Measurements from ENCODE around the gene PPP3CB.

GRCh38 chr10:73509695-73510094 is 13.9 kb upstream of the PPP3CB start:
- no peak for TF ChIP-seq POLR2A (IDR thresholded peaks at IDR 0.05)
- TF ChIP-seq EP300 (IDR thresholded peaks at IDR 0.05) = no peak

Measured in ovary (tissue), 1 donor.